ENCODE data around the gene CYP3A7.
"Not testable (repeated sequence)": the region's sequence is repeated elsewhere in the genome, so short reads cannot be mapped to it uniquely, and the experiment has no call there.

CYP3A7 gene

DNA sequence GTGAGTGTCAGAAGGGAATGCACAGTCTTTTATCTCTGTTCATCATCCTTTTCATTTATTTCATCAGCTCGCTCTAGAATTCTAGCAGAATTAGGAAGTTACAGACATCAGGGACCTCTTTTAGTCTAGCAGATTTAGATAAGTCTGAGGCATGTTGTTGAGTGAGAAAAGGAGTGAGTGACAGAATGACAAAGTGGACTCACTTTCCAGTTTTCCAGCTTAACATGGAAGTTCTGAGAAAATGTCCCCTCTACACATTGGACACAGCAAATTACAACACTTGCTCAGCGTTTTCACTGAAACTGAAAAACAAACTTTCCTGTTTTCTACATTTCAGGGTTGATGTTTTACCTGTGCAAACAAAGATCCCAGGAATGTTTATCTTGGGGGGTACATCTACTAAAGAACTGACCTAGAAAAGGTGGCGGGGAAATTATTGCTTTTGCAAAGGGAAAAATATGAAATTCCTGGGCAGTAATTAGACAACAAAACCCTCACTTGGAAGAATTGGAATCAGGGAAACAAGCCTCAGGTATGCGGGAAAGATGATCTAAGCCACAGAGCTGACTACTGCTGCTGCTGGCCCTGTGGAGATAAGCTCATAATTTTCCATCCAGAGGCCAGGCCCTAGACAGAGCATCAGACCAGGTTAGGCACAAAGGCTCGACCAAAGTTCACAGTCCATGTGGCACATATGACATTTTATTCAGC, 40.6 kb downstream of the CYP3A7 start:
- TF ChIP-seq, protein P1, sequence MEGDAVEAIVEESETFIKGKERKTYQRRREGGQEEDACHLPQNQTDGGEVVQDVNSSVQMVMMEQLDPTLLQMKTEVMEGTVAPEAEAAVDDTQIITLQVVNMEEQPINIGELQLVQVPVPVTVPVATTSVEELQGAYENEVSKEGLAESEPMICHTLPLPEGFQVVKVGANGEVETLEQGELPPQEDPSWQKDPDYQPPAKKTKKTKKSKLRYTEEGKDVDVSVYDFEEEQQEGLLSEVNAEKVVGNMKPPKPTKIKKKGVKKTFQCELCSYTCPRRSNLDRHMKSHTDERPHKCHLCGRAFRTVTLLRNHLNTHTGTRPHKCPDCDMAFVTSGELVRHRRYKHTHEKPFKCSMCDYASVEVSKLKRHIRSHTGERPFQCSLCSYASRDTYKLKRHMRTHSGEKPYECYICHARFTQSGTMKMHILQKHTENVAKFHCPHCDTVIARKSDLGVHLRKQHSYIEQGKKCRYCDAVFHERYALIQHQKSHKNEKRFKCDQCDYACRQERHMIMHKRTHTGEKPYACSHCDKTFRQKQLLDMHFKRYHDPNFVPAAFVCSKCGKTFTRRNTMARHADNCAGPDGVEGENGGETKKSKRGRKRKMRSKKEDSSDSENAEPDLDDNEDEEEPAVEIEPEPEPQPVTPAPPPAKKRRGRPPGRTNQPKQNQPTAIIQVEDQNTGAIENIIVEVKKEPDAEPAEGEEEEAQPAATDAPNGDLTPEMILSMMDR (conservative IDR thresholded peaks at IDR 0.05; ENCODE audit: low read depth, low read length): no peak
- no peak overlapping the region for H3K4me3 ChIP-seq (ENCODE audit: low read length)
- DNase-seq (ENCODE audit: low read depth): no peak

DNA sequence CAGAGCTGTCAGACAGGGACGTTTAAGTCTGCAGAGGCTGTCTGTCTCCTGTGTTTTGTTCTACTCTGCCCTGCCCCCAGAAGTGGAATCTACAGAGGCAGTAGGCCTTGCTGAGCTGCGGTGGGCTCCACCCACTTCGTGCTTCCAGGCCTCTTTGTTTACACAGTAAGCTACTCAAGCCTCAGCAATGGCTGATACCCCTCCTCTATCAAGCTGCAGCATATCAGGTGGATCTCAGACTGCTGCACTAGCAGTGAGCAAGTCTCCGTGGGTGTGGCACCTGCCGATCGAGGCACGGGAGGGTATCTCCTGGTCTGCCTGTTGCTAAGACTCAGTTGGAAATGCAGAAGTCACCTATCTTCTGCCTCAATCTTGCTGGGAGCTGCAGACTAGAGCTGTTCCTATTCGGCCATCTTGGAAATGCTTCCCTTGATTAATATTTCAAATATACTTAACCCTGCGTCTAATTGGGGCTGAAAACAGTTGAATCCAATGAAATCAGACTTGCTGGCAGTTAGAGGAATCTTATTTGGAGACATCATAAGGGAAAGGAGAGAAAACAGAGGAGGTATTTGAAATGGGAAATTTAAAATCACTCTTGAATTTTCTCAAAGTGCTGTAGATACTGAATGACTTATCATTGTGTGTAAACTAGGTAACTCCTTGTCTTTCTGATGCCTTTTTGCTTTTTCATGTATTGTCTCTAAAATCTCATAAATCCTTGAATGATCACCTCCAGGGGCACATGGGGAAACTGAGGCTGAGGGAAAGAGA, 41.4 kb downstream of the CYP3A7 start:
- H3K4me3 ChIP-seq (ENCODE audit: low read length): no peak overlapping the region
- DNase-seq (ENCODE audit: low read depth): no peak
- TF ChIP-seq, protein P1 (conservative IDR thresholded peaks at IDR 0.05; ENCODE audit: low read depth, low read length): no peak

DNA sequence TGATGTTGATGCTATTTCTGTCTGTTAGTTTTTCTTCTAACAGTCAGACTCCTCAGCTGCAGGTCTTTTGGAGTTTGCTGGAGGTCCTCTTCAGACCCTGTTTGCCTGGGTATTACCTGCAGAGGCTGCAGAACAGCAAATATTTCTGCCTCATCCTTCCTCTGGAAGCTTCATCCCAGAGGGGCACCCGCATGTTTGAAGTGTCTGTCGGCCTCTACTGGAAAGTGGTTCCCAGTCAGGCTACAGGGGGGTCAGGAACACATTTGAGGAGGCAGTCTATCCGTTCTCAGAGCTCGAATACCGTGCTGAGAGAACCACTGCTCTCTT, 41.9 kb downstream of the CYP3A7 start:
- TF ChIP-seq, protein P1 (conservative IDR thresholded peaks at IDR 0.05; ENCODE audit: low read depth, low read length): no peak
- H3K4me3 ChIP-seq (ENCODE audit: low read length): no peak overlapping the region
- no peak for DNase-seq (ENCODE audit: low read depth)

DNA sequence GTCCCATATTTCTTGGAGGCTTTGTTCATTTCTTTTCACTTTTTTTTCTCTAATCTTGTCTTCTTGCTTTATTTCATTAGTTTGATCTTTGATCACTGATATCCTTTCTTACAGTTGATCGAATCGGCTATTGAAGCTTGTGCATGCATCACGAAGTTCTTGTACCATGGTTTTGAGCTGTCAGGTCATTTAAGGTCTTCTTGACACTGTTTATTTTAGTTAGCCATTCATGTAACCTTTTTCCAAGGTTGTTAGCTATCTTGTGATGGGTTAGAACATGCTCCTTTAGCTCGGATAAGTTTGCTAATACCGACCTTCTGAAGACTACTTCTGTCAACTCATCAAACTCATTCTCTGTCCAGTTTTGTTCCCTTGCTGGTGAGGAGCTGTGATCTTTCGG, 42.4 kb downstream of the CYP3A7 start:
- DNase-seq (ENCODE audit: low read depth); H3K4me3 ChIP-seq (ENCODE audit: low read length): not testable (repeated sequence)

DNA sequence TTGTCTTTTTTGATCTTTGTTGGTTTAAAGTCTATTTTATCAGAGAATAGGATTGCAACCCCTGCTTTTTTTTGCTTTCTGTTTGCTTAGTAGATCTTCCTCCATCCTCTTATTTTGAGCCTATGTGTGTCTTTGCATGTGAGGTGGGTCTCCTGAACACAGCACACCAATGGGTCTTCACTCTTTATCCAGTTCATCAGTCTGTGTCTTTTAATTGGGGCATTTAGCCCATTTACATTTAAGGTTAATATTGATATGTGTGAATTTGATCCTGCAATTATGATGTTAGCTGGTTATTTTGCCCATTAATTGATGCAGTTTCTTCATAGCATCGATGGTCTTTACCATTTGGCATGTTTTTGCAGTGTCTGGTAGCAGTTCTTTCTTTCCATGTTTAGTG, 43.3 kb downstream of the CYP3A7 start:
- not testable (repeated sequence) for H3K4me3 ChIP-seq (ENCODE audit: low read length); DNase-seq (ENCODE audit: low read depth)

DNA sequence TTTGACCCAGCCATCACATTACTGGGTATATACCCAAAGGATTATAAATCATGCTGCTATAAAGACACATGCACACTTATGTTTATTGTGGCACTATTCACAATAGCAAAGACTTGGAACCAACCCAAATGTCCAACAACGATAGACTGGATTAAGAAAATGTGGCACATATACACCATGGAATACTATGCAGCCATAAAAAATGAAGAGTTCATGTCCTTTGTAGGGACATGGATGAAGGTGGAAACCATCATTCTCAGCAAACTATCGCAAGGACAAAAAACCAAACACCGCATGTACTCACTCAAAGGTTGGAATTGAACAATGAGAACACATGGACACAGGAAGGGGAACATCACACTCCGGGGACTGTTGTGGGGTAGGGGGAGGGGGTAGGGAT, 44.1 kb downstream of the CYP3A7 start:
- not testable (repeated sequence) for H3K4me3 ChIP-seq (ENCODE audit: low read length); DNase-seq (ENCODE audit: low read depth)

DNA sequence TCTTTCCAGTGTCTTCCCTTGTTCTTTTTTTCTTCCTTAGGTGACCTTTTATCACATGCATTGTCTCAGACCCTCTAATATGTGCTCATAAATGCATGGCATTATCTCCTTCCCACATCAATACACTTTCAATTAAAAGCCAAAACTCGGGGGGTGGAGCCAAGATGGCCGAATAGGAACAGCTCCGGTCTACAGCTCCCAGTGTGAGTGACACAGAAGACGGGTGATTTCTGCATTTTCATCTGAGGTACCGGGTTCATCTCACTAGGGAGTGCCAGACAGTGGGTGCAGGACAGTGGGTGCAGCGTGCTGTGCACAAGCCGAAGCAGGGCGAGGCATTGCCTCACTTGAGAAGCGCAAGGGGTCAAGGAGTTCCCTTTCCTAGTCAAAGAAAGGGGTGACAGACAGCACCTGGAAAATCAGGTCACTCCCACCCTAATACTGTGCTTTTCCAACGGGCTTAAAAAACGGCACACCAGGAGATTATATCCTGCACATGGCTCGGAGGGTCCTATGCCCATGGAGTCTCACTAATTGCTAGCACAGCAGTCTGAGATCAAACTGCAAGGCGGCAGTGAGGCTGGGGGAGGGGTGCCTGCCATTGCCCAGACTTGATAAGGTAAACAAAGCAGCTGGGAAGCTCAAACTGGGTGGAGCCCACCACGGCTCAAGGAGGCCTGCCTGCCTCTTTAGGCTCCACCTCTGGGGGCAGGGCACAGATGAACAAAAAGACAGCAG, 49.0 kb downstream of the CYP3A7 start:
- not testable (repeated sequence) for DNase-seq (ENCODE audit: low read depth); H3K4me3 ChIP-seq (ENCODE audit: low read length)

DNA sequence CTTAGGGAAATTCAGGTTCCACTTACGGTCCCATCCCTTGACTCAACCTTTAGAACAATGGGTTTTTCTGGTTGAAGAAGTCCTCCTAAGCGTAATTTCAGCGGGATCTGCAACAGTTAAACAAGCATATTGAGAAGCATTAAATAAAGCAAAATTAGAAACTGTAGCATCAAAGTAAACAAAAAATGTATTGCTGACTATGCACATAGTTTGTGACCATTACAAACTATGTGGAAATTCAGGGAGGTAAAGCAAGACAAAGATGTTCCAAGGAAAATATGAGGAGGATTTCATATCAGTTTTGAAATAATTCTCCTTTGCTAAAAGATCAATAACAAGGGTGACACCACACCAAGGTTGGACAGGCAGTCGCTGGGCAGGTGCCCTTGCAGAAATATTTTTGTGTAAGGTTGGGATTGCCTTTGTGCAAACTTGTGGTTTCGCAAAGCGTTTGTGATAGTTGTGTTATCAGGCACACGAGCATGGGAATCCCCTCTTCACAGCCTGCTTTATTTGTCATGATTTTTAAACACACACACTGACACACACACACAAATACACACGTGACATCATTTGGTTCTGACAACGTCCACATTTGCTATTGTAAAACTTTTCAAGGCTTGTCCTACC, 49.8 kb downstream of the CYP3A7 start:
- TF ChIP-seq, protein P1 (conservative IDR thresholded peaks at IDR 0.05; ENCODE audit: low read depth, low read length): no peak
- no peak for DNase-seq (ENCODE audit: low read depth)
- no peak overlapping the region for H3K4me3 ChIP-seq (ENCODE audit: low read length)
